Epidermal melanocyte (primary cell): ENCODE data around the gene VASH2.

Source experiments
- DNase-seq: peaks from one replicate; pipeline ENCODE4 v3.0.0; 2011; ENCODE audit warnings: low spot score; ENCODE audit not compliant: insufficient read length

Gene VASH2

DNA sequence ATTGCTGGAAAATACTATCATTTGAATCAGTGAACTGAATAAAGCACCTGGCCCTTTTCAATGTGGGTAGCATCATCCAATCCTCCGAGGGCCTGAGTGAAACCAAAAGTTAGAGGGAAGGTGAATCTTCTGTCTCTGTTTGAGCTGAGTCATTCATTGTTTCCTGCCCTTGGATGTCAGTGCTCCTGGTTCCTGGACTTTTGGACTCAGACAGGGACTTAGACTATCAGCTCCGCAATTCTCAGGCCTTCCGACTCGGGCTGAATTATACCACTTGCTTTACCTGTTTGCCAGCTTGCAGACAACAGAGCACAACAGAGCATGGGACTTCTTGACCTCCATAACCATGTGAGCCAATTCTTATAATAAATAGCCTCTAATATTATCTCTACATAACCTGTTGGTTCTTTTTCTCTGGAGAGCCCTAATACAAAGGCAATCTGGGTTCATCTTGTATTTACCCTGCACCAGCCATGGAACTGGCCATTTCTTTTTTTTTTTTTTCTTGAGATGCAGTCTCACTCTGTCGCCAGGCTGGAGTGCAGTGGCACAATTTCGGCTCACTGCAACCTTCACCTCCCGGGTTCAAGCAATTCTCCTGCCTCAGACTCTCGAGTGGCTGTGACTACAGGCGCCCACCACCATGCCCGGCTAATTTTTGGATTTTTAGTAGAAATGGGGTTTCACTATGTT lies 19.2 kb upstream of the VASH2 start:
- no peak for DNase-seq

DNA sequence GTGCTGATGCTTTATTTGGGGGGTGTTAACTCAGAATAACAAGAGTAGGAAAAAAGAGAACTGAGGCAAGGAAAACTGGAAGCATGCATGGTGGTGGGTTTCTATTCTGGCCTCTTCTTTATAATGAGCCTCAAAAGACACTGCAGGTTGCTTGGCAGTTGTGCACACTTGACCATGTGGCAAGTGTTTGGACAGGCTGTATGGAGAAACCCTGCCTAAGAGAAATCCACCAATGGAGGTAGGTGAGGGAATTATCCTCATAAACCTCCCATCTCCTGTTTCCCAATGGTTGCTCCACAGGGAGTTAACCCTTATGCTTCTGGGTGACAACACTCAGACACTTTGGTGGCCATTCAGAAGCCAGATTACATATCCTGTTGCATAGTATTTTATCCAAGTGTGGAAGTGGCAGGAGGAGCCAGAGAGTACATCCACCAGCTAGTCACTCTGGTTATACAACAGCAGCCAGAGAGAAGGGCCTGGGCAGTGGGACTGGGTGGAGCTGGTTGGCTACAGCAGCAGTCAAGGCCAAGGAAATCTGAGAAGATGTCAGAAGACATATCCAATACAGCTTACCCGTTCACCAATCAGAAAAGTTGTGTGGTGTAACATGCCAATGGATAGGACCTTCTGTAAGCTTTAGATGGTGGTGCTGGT lies 16.4 kb upstream of the VASH2 start:
- DNase-seq = no peak

GRCh38 chr1:212935387-212935981 lies 14.9 kb upstream of the VASH2 start:
- no peak for DNase-seq

- no peak for DNase-seq
These were observed 13.3 kb upstream of the VASH2 start for GRCh38 chr1:212937034-212937433.

- no peak for DNase-seq
These were observed 11.5 kb upstream of the VASH2 start for GRCh38 chr1:212938846-212939245.

DNA sequence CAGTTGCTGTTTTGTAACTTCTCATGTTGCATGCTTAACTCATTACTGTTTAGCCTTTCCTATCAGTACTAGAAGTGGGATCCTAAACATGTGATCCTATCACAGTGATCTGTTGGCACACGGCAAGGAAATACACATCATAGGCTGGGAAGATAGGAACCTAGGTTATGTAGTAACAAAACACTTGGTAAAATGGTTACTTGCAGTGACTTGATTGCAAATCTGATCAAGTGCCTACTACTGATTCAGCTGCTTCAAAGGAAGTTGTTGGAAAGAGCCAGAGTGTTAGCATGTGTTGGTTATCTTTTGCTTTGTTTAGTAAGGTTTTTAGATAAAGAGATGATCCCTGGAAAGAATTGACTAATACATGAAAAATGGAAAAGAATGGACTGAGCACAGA lies 8.9 kb upstream of the VASH2 start:
- DNase-seq = no peak

- DNase-seq = no peak
These were observed 7.5 kb upstream of the VASH2 start for GRCh38 chr1:212942679-212943392.

- no peak for DNase-seq
These were observed 7.0 kb upstream of the VASH2 start for GRCh38 chr1:212943393-212943710.

- DNase-seq = no peak
These were observed 6.0 kb upstream of the VASH2 start for GRCh38 chr1:212944229-212944901.

DNA sequence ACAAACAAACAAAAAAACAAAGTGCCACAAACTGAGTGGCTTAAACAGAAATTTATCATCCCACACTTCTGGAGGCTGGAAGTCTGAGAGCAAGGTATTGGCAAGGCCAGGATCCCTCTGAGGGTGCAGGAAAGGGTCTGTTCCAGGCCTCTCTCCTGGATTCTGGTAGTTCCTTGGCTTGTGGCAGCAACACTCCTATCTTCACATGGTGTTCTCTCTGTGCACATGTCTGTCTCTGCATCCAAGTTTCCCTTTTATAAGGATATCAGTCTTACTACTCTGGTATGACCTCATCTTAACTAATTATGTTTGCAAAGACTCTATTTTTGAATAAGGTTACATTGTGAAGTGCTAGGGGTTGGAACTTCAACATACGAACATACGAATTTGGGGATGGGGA lies 5.3 kb upstream of the VASH2 start:
- no peak for DNase-seq

- no peak for DNase-seq
These were observed 4.7 kb upstream of the VASH2 start for GRCh38 chr1:212945463-212946160.

GRCh38 chr1:212946872-212947271 lies 3.5 kb upstream of the VASH2 start:
- no peak for DNase-seq

DNA sequence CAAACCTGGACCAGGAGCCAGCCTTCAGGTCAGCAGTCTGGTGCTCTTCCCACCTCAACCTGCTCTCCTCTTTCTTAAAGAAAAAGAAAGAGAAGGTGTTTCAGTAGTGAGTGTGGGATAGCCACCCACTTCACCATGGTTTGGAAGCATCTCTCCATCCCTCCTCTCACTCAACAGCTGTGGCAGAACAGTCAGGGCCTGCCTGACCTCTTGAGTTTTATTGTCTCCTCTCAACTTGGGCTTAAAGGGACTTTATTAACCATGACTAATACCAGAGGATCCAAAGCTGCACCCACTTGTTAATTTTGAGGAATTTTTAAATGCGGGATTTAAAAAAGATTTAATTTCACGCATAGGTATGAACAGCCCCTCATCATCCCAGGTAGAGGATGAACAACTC lies 570 bp upstream of the VASH2 start:
- no peak for DNase-seq

GRCh38 chr1:212951126-212951946 lies 995 bp downstream of the VASH2 start:
- DNase-seq = no peak

DNA sequence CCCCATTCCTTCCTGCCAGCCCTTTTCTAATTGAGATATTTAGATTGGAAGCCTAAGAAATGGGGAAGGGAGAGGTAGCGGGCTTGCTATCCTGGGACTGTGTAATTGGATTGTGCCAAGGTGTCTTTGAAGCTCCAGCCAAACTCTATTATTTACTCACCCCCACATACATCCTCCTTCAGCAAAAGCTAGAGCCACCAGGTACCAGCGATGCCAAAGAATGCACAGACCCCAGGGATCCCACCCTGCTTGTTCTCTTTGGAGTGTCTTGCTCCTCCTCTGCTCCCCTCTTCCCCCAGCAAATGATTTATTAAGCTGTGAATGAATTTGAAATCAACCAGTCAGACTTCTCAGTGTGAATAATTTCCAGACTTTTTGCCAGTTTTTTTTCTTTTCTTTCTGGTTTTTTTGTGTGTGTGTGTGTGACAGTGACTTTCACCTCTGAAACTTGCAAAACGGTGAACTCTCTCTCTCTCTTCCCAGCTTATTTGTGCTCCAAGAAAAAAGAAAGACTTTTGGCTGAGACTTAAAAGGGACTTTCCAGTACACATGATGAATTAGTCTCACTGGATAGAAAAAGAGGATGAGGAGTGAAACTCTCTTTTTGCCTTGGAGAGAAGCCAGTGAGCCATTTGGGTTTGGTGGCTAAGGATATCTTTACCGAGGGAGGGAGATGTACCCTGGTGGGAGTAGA lies 1.8 kb downstream of the VASH2 start:
- DNase-seq = no peak

DNA sequence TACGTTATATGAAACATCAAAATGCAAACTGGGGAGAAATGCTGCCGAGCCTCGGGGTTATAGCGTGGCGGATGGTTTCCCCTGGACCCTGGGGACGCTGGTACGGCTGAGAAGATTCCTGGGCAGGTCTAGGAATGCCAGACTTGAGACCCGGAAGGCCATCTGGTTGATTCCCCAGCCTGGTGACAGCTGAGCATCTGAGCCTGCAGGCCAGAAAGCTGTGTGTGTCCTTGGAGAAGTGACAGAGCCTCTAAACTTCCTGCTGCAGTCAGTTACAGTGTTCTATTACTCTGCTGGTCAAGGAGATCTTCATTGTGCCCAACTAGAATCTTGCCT lies 2.3 kb downstream of the VASH2 start:
- DNase-seq = no peak

- DNase-seq = no peak
These were observed 3.0 kb downstream of the VASH2 start for GRCh38 chr1:212953321-212953720.

DNA sequence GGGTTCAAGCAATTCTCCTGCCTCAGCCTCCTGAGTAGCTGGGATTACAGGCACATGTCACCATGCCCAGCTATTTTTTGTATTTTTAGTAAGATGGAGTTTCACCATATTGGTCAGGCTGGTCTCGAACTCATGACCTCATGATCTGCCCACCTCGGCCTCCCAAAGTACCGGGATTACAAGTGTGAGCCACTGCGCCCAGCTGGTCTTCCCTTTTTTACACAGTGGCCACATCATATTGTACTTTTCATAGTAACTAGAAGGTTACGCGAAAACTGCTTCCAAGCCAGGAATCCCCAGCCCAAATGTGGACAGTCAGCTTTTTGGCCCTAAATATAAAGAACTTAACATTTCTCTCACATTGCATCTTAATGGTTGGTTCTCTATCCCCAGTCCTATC lies 4.2 kb downstream of the VASH2 start:
- no peak for DNase-seq

DNA sequence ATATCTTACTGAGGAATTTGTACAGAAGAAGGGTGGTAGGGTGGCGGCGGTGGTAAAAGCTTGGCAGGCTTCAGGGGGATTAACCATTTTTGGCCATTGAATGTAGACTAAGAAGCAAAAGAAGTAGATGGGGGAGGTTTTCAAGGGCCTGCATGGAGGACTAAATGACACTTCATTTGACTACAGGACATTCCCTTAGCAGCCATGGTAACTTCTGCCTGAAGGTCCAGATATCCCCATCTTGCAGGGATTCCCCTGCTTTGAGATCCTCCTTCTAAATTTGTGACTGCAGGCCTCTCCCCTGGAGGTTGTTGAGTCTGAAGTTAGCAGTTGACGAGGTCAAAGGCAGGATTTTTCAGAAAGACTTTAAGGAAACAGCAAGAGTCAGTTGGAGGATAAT lies 4.8 kb downstream of the VASH2 start:
- DNase-seq = no peak
